ENCODE results near the gene NSD2. TPM values are rescaled to one million over a fixed set of nuclear protein-coding genes. Genes with fewer than 3 reads are reported as not detected.

The NSD2 gene
- polyA plus RNA-seq, 2 donors: 11.9 to 14.1 TPM

DNA sequence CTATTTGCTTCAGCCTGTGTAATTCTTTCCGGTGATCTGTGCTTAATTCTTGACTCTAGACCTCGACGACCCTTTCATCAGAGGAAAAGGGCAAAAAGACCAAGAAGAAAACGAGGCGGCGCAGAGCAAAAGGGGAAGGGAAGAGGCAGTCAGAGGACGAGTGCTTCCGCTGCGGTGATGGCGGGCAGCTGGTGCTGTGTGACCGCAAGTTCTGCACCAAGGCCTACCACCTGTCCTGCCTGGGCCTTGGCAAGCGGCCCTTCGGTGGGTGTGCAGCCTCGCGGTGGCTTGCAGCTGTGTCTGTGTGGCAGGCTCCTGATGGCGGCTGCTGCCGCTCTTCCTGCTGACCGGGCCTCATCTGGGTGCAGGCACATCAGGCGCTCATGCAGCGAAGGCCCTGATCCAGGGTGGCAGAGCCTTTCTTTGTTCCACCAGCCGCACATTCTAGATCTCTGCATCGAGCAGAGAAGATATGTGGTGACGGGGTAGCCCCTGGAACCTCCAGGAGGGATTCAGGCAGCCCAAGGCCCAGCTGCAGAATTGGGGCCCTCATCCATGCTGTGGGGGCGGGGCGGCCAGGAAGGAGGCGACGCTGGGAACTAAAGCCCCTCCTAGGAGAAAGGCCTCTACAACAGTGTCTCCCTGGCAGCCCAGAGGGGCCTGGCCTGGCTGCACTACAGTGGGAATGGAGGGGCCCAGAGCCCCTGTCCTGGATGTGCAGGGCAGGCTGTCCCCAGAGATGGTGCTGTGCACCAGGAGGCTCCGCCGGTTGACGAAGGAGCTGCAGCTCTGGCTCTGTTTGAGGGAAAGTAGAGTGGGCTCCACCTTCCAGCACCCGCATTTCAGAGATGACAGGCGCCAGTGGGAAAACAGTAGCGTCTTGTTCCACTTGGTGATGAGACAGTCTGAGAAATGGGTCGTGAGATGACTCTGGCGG lies 105.5 kb downstream of the NSD2 start:
- H3K4me3 ChIP-seq (ENCODE audit: low read depth in 1 of 2, low read length in 2 of 2): no peak overlapping the region
- H3K27ac ChIP-seq (ENCODE audit: low read depth in 2 of 2, low read length in 1 of 2): no peak overlapping the region
- peaks cover 0 to 2% of the 10 kb centered on the region in 2 donors for H3K4me1 ChIP-seq (ENCODE audit: control insufficient read depth in 2 of 2, insufficient read depth in 2 of 2, low read length in 1 of 2)
- no peaks in the 10 kb centered on the region for H3K27me3 ChIP-seq (ENCODE audit: control insufficient read depth in 1 of 2, insufficient read depth in 2 of 2, low read length in 2 of 2)
- H3K9me3 ChIP-seq (ENCODE audit: control insufficient read depth in 2 of 2, insufficient read depth in 1 of 2, low read depth in 1 of 2, low read length in 1 of 2): no peaks in the 10 kb centered on the region
- 96 to 97% methylated on average over 35 of the region's 35 CpGs for WGBS, 2 donors
- H3K36me3 ChIP-seq (ENCODE audit: control insufficient read depth in 2 of 2, insufficient read depth in 2 of 2, low read length in 1 of 2): peaks cover 13 to 62% of the 10 kb centered on the region in 2 donors

GRCh38 chr4:1978226-1978625 lies 107.0 kb downstream of the NSD2 start:
- WGBS, 2 donors: 94% methylated on average over 13 of the region's 13 CpGs
- peaks cover 13 to 64% of the 10 kb centered on the region in 2 donors for H3K36me3 ChIP-seq (ENCODE audit: control insufficient read depth in 2 of 2, insufficient read depth in 2 of 2, low read length in 1 of 2)
- peaks cover 0 to 2% of the 10 kb centered on the region in 2 donors for H3K4me1 ChIP-seq (ENCODE audit: control insufficient read depth in 2 of 2, insufficient read depth in 2 of 2, low read length in 1 of 2)
- no peaks in the 10 kb centered on the region for H3K27me3 ChIP-seq (ENCODE audit: control insufficient read depth in 1 of 2, insufficient read depth in 2 of 2, low read length in 2 of 2)
- no peak overlapping the region for H3K4me3 ChIP-seq (ENCODE audit: low read depth in 1 of 2, low read length in 2 of 2)
- no peaks in the 10 kb centered on the region for H3K9me3 ChIP-seq (ENCODE audit: control insufficient read depth in 2 of 2, insufficient read depth in 1 of 2, low read depth in 1 of 2, low read length in 1 of 2)
- no peak overlapping the region for H3K27ac ChIP-seq (ENCODE audit: low read depth in 2 of 2, low read length in 1 of 2)

DNA sequence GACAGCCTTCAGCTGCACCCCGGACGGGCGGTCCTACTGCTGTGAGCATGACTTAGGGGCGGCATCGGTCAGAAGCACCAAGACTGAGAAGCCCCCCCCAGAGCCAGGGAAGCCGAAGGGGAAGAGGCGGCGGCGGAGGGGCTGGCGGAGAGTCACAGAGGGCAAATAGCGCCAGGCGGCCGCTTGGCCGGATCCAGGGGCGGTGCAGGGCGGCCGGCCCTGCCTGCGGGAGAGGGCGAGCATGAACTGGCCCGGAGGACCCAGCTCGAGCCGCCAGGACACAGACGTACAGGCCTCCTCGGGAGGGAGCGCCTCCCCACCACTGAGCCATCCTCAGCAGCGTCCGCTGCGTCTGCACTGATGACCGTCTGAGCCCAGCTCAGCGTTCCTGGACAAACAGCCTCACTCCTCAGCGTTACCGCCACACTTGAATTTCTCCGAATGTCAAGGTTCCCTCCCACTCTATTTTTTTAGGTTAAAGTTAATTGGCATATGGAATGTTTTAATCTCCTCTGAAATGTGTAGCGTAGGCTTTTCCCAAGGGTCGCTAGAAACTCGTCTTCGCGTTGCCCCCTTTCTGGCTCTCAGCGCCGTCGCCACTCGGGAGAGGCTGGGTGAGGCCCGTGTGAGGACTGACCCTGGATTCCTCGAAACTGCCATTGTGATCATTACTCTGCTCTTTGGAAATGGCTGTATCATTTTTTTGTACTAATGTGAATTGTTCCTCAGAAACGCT lies 107.7 kb downstream of the NSD2 start:
- no peaks in the 10 kb centered on the region for H3K9me3 ChIP-seq (ENCODE audit: control insufficient read depth in 2 of 2, insufficient read depth in 1 of 2, low read depth in 1 of 2, low read length in 1 of 2)
- H3K36me3 ChIP-seq (ENCODE audit: control insufficient read depth in 2 of 2, insufficient read depth in 2 of 2, low read length in 1 of 2): peaks cover 16 to 65% of the 10 kb centered on the region in 2 donors
- peaks cover 0 to 2% of the 10 kb centered on the region in 2 donors for H3K4me1 ChIP-seq (ENCODE audit: control insufficient read depth in 2 of 2, insufficient read depth in 2 of 2, low read length in 1 of 2)
- H3K4me3 ChIP-seq (ENCODE audit: low read depth in 1 of 2, low read length in 2 of 2): no peak overlapping the region
- H3K27ac ChIP-seq (ENCODE audit: low read depth in 2 of 2, low read length in 1 of 2): no peak overlapping the region
- 92 to 93% methylated on average over 43 to 45 of the region's 45 CpGs for WGBS, 2 donors
- H3K27me3 ChIP-seq (ENCODE audit: control insufficient read depth in 1 of 2, insufficient read depth in 2 of 2, low read length in 2 of 2): no peaks in the 10 kb centered on the region

- H3K9me3 ChIP-seq (ENCODE audit: control insufficient read depth in 2 of 2, insufficient read depth in 1 of 2, low read depth in 1 of 2, low read length in 1 of 2): no peaks in the 10 kb centered on the region
- H3K36me3 ChIP-seq (ENCODE audit: control insufficient read depth in 2 of 2, insufficient read depth in 2 of 2, low read length in 1 of 2): peaks cover 18 to 70% of the 10 kb centered on the region in 2 donors
- H3K27ac ChIP-seq (ENCODE audit: low read depth in 2 of 2, low read length in 1 of 2): no peak overlapping the region
- H3K27me3 ChIP-seq (ENCODE audit: control insufficient read depth in 1 of 2, insufficient read depth in 2 of 2, low read length in 2 of 2): no peaks in the 10 kb centered on the region
- H3K4me3 ChIP-seq (ENCODE audit: low read depth in 1 of 2, low read length in 2 of 2): no peak overlapping the region
- peaks cover 0 to 2% of the 10 kb centered on the region in 2 donors for H3K4me1 ChIP-seq (ENCODE audit: control insufficient read depth in 2 of 2, insufficient read depth in 2 of 2, low read length in 1 of 2)
- 87% methylated on average over 22 of the region's 22 CpGs for WGBS, 2 donors
These were observed 108.4 kb downstream of the NSD2 start for GRCh38 chr4:1979477-1980196.

DNA sequence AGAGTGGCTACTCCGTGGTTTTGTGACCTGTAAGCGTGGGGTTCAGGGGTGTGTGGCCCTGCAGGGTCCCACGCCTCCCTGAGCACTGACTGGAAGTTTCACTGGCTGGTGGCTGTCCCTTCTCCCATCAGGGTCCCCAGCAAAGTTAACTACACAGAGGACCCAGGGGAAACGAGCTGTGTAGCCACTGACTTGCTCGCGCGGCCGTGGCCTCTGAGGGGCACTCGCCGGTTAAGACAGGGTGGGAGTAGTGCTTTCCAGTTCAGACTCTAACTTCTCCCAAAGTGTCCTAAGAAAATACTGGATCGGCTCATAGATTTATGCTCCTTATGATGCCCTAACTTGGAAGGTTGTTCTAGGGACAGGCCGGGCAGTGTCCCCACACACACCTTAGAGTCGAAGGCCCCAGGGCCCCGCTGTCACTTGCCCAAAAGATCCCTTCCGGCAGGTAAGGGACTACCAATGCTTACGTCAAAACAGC lies 109.4 kb downstream of the NSD2 start:
- H3K4me3 ChIP-seq (ENCODE audit: low read depth in 1 of 2, low read length in 2 of 2): no peak overlapping the region
- H3K27ac ChIP-seq (ENCODE audit: low read depth in 2 of 2, low read length in 1 of 2): no peak overlapping the region
- no peaks in the 10 kb centered on the region for H3K9me3 ChIP-seq (ENCODE audit: control insufficient read depth in 2 of 2, insufficient read depth in 1 of 2, low read depth in 1 of 2, low read length in 1 of 2)
- 91 to 92% methylated on average over 16 of the region's 16 CpGs for whole genome bisulfite sequencing, 2 donors
- H3K27me3 ChIP-seq (ENCODE audit: control insufficient read depth in 1 of 2, insufficient read depth in 2 of 2, low read length in 2 of 2): no peaks in the 10 kb centered on the region
- H3K36me3 ChIP-seq (ENCODE audit: control insufficient read depth in 2 of 2, insufficient read depth in 2 of 2, low read length in 1 of 2): peaks cover 21 to 72% of the 10 kb centered on the region in 2 donors
- H3K4me1 ChIP-seq (ENCODE audit: control insufficient read depth in 2 of 2, insufficient read depth in 2 of 2, low read length in 1 of 2): peaks cover 0 to 2% of the 10 kb centered on the region in 2 donors

- H3K4me3 ChIP-seq (ENCODE audit: low read depth in 1 of 2, low read length in 2 of 2): no peak overlapping the region
- peak overlapping the region; percentile 19 to 74 for H3K27ac ChIP-seq (ENCODE audit: low read depth in 2 of 2, low read length in 1 of 2)
- 80 to 81% methylated on average over 22 of the region's 22 CpGs for WGBS, 2 donors
- H3K27me3 ChIP-seq (ENCODE audit: control insufficient read depth in 1 of 2, insufficient read depth in 2 of 2, low read length in 2 of 2): no peaks in the 10 kb centered on the region
- no peaks in the 10 kb centered on the region for H3K9me3 ChIP-seq (ENCODE audit: control insufficient read depth in 2 of 2, insufficient read depth in 1 of 2, low read depth in 1 of 2, low read length in 1 of 2)
- peaks cover 14 to 72% of the 10 kb centered on the region in 2 donors for H3K36me3 ChIP-seq (ENCODE audit: control insufficient read depth in 2 of 2, insufficient read depth in 2 of 2, low read length in 1 of 2)
- H3K4me1 ChIP-seq (ENCODE audit: control insufficient read depth in 2 of 2, insufficient read depth in 2 of 2, low read length in 1 of 2): peaks cover 0 to 2% of the 10 kb centered on the region in 2 donors
These were observed 110.3 kb downstream of the NSD2 start for GRCh38 chr4:1981251-1982058.

DNA sequence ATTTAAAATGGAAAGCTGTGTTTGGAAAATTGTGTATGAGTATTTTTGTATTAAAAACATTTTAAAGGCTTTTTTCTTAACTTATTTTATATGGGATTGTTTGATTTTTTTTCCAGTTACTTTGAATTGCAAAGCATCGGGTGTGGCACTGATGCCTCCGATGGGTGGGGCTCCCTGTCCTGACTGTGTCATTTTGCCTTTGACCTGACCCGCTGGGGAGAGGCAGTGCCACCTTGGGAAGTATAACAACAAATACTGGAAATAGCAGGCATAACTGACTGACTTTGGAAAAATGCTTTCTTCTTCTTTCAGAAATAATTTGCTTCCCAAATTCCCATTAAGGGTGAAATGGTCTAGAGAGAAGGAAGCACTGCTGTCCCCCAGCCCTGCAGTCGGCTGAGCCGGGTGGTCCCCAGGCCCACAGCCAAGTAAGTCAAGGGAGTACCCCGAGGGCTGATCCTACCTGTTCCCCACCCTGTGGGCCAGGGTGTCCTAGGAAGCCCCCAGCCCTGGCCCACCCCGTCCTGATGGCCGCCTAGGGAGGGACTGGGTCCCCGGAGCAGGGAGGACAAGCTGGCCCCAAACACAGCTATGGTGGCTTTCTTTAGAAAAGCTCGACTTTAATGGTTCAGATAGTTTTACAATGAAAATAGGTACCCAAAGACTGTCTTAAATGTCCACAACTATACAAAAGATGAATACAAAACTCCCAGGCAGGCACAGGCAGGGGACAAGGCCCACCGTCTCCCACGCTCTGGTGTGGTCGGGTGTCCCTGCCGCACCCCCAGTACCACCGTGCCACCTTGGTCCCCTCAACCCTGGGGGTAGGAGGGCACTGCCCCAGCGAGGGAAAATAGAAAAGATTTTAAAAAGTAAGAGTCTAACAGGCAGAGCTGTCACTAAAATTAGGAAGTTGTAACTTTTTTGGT lies 111.2 kb downstream of the NSD2 start:
- no peaks in the 10 kb centered on the region for H3K27me3 ChIP-seq (ENCODE audit: control insufficient read depth in 1 of 2, insufficient read depth in 2 of 2, low read length in 2 of 2)
- peak overlapping the region; percentile 11 to 82 for H3K27ac ChIP-seq (ENCODE audit: low read depth in 2 of 2, low read length in 1 of 2)
- H3K36me3 ChIP-seq (ENCODE audit: control insufficient read depth in 2 of 2, insufficient read depth in 2 of 2, low read length in 1 of 2): peaks cover 8 to 74% of the 10 kb centered on the region in 2 donors
- WGBS, 2 donors: 80 to 88% methylated on average over 16 of the region's 16 CpGs
- no peak overlapping the region for H3K4me3 ChIP-seq (ENCODE audit: low read depth in 1 of 2, low read length in 2 of 2)
- H3K9me3 ChIP-seq (ENCODE audit: control insufficient read depth in 2 of 2, insufficient read depth in 1 of 2, low read depth in 1 of 2, low read length in 1 of 2): no peaks in the 10 kb centered on the region
- peaks cover 0 to 2% of the 10 kb centered on the region in 2 donors for H3K4me1 ChIP-seq (ENCODE audit: control insufficient read depth in 2 of 2, insufficient read depth in 2 of 2, low read length in 1 of 2)
